H9 (cell line): ENCODE data around the gene CCDC40. TPM values are rescaled to one million over a fixed set of nuclear protein-coding genes. Genes with fewer than 3 reads are reported as not detected.

Source experiments
- DNase-seq: peaks from one replicate; pipeline ENCODE4 v3.0.0-alpha.2; 2017
- H2AFZ ChIP-seq: one replicate; pipeline ENCODE4 v1.6.1; 2013; ENCODE audit warnings: mild to moderate bottlenecking, low read length, control low read depth, moderate library complexity
- H2AK5ac ChIP-seq: 2 replicates; pipeline ENCODE4 v1.6.1; 2013; ENCODE audit warnings: low read length, control low read depth, mixed read lengths; ENCODE audit not compliant: insufficient read length
- H2BK120ac ChIP-seq: one replicate; pipeline ENCODE4 v1.6.1; 2013; ENCODE audit warnings: low read depth, mild to moderate bottlenecking, low read length, control low read depth, inconsistent platforms; ENCODE audit not compliant: poor library complexity, severe bottlenecking
- H2BK12ac ChIP-seq: 2 replicates; pipeline ENCODE4 v1.6.1; 2013; ENCODE audit warnings: low read length, control low read depth, mixed read lengths, low read depth; ENCODE audit not compliant: insufficient read length
- H2BK15ac ChIP-seq: 2 replicates; pipeline ENCODE4 v1.6.1; 2013; ENCODE audit warnings: low read depth, low read length, control low read depth
- H2BK20ac ChIP-seq: one replicate; pipeline ENCODE4 v1.6.1; 2013; ENCODE audit warnings: low read depth, mild to moderate bottlenecking, low read length, control low read depth, inconsistent platforms; ENCODE audit not compliant: poor library complexity, severe bottlenecking
- H2BK5ac ChIP-seq: 2 replicates; pipeline ENCODE4 v1.6.1; 2013; ENCODE audit warnings: low read length, control low read depth, mixed read lengths; ENCODE audit not compliant: insufficient read length
- H3K14ac ChIP-seq: 2 replicates; pipeline ENCODE4 v1.6.1; 2013; ENCODE audit warnings: low read length, control low read depth; ENCODE audit not compliant: insufficient read depth
- H3K18ac ChIP-seq: 2 replicates; pipeline ENCODE4 v1.6.1; 2013; ENCODE audit warnings: low read depth, mild to moderate bottlenecking, mixed read lengths, low read length, control low read depth; ENCODE audit not compliant: insufficient read length
- H3K23ac ChIP-seq: 2 replicates; pipeline ENCODE4 v1.6.1; 2013; ENCODE audit warnings: low read length, control low read depth, mixed read lengths, low read depth; ENCODE audit not compliant: insufficient read length
- H3K23me2 ChIP-seq: 2 replicates; pipeline ENCODE4 v1.6.1; 2013; ENCODE audit warnings: low read depth, mild to moderate bottlenecking, mixed read lengths, low read length, control low read depth; ENCODE audit not compliant: insufficient read length, poor library complexity, severe bottlenecking
- H3K27ac ChIP-seq: 2 replicates; pipeline ENCODE4 v1.5.1; 2013; ENCODE audit warnings: low read length, control low read depth, mixed read lengths, low read depth; ENCODE audit not compliant: insufficient read length
- H3K27me3 ChIP-seq: 2 replicates; pipeline ENCODE4 v1.6.1; 2013; ENCODE audit warnings: low read length, control low read depth, inconsistent platforms; ENCODE audit not compliant: insufficient read depth
- H3K4ac ChIP-seq: 2 replicates; pipeline ENCODE4 v1.6.1; 2013; ENCODE audit warnings: low read depth, mild to moderate bottlenecking, control low read depth, inconsistent platforms, low read length, moderate library complexity
- H3K4me1 ChIP-seq: 2 replicates; pipeline ENCODE4 v1.6.1; 2013; ENCODE audit warnings: low read length, control low read depth, inconsistent platforms; ENCODE audit not compliant: insufficient read depth
- H3K4me2 ChIP-seq: 2 replicates; pipeline ENCODE4 v1.6.1; 2013; ENCODE audit warnings: low read length, control low read depth, mixed read lengths; ENCODE audit not compliant: insufficient read length, insufficient read depth
- H3K56ac ChIP-seq: 2 replicates; pipeline ENCODE4 v1.6.1; 2013; ENCODE audit warnings: low read depth, mild to moderate bottlenecking, mixed read lengths, low read length, control low read depth; ENCODE audit not compliant: insufficient read length
- H3K79me1 ChIP-seq: 2 replicates; pipeline ENCODE4 v1.6.1; 2013; ENCODE audit warnings: low read depth, mild to moderate bottlenecking, moderate library complexity, low read length, control low read depth, inconsistent platforms; ENCODE audit not compliant: insufficient read depth, poor library complexity, severe bottlenecking
- H3K79me2 ChIP-seq: 2 replicates; pipeline ENCODE4 v1.6.1; 2013; ENCODE audit warnings: low read length, control low read depth, inconsistent platforms; ENCODE audit not compliant: insufficient read depth
- H3K9ac ChIP-seq: 2 replicates; pipeline ENCODE4 v1.6.1; 2013; ENCODE audit warnings: low read length, control low read depth, mixed read lengths; ENCODE audit not compliant: insufficient read length; ENCODE audit errors: extremely low read depth
- H3K9me3 ChIP-seq: one replicate; pipeline ENCODE4 v1.6.1; 2013; ENCODE audit warnings: low read depth, low read length, inconsistent platforms; ENCODE audit not compliant: control insufficient read depth
- H3T11ph ChIP-seq: one replicate; pipeline ENCODE4 v1.6.1; 2013; ENCODE audit warnings: mild to moderate bottlenecking, low read length, control low read depth, inconsistent platforms
- H4K20me1 ChIP-seq: one replicate; pipeline ENCODE4 v1.6.1; 2013; ENCODE audit not compliant: control insufficient read depth, insufficient read length, insufficient read depth
- H4K5ac ChIP-seq: 2 replicates; pipeline ENCODE4 v1.6.1; 2013; ENCODE audit warnings: low read depth, mild to moderate bottlenecking, mixed read lengths, low read length, control low read depth; ENCODE audit not compliant: insufficient read length
- H4K8ac ChIP-seq: replicated peaks from 2 replicates; pipeline ENCODE4 v1.6.1; 2013; ENCODE audit warnings: low read length, control low read depth, mixed read lengths, low read depth; ENCODE audit not compliant: insufficient read length
- H4K91ac ChIP-seq: 2 replicates; pipeline ENCODE4 v1.6.1; 2013; ENCODE audit warnings: low read depth, mild to moderate bottlenecking, moderate library complexity, mixed read lengths, low read length, control low read depth; ENCODE audit not compliant: insufficient read length
- H3K27ac Mint-ChIP-seq, 3 experiments: 2 replicates in 2 of 3; 3 replicates in 1 of 3; pipeline ENCODE4 v1.8.0; 2020 to 2021; ENCODE audit warnings: mixed read lengths in 3 of 3, mild to moderate bottlenecking in 1 of 3, moderate library complexity in 1 of 3
- H3K27me3 Mint-ChIP-seq: 2 replicates; pipeline ENCODE4 v1.8.0; 2021; ENCODE audit warnings: low read depth, mild to moderate bottlenecking, moderate library complexity, mixed read lengths
- H3K36me3 Mint-ChIP-seq, 3 experiments: 2 replicates in 2 of 3; 3 replicates in 1 of 3; pipeline ENCODE4 v1.8.0; 2020 to 2021; ENCODE audit warnings: low read depth in 3 of 3, mixed read lengths in 3 of 3; ENCODE audit not compliant: insufficient read depth in 1 of 3
- H3K4me1 Mint-ChIP-seq, 2 experiments: 2 replicates each; pipeline ENCODE4 v1.8.0; 2020; ENCODE audit warnings: mixed read lengths in 2 of 2
- H3K4me3 Mint-ChIP-seq, 2 experiments: 2 replicates in 1 of 2; 3 replicates in 1 of 2; pipeline ENCODE4 v1.8.0; 2020 to 2021; ENCODE audit warnings: mild to moderate bottlenecking in 2 of 2, mixed read lengths in 2 of 2, moderate library complexity in 1 of 2
- H3K9me3 Mint-ChIP-seq, 2 experiments: 2 replicates in 1 of 2; 3 replicates in 1 of 2; pipeline ENCODE4 v1.8.0; 2020; ENCODE audit warnings: mild to moderate bottlenecking in 2 of 2, mixed read lengths in 2 of 2, moderate library complexity in 1 of 2
- WGBS: extraction: QIAGEN DNeasy Blood & Tissue Kit; methylation state at CpG from one replicate; pipeline ENCODE4 v1.1.7; 2013; ENCODE audit warnings: missing lambda C conversion rate, low lambda C conversion rate, mixed read lengths; ENCODE audit not compliant: insufficient read length; ENCODE audit errors: extremely low coverage; 5-methylcytosine and 5-hydroxymethylcytosine counted together
- total RNA-seq: library from RNA; stranded (reverse); gene quantifications from 2 replicates; pipeline ENCODE4 v1.2.1, GENCODE V29; 2021
- TF ChIP-seq, protein P1 (sequence below): fragments of 200-600 bp; sonication (generic); conservative IDR thresholded peaks from 3 replicates; pipeline ENCODE4 v1.8.0; 2021; ENCODE audit warnings: antibody characterized with exemption, mild to moderate bottlenecking

The CCDC40 gene
- total RNA-seq, 1 experiment from 2014 or later: 8.9 TPM

DNA sequence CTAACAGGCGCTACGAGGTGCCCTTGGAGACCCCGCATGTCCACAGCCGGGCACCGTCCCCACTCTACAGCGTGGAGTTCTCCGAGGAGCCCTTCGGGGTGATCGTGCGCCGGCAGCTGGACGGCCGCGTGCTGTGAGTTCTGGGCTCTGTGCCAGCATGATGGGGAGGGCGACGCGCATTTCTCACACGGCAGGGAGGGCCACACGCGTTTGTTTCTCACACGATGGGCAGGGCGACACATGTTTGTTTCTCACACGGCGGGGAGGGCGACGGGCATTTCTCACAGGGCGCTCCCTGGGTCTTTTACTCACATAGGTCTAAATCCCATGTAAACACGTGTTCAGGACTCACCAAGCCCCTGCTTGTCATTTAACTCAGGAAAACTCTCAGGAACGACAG is 69.3 kb downstream of the CCDC40 start:
- Histone ChIP-seq H3K9me3 (no peaks in the 10 kb centered on the region), H2BK15ac (no peak overlapping the region), H3K4me1 (peaks cover 5% of the 10 kb centered on the region; the same call in 1 of the 2 replicates), H3K23ac (no peak overlapping the region), H2BK20ac (no peak overlapping the region), H3K27ac (no peak overlapping the region), H2BK120ac (no peak overlapping the region), H3K56ac (no peak overlapping the region), H3K4ac (no peak overlapping the region), H2BK5ac (no peak overlapping the region), H3K9ac (no peak overlapping the region), H3K79me2 (no peaks in the 10 kb centered on the region), H2BK12ac (no peak overlapping the region), H3K14ac (no peak overlapping the region), H3K18ac (no peak overlapping the region), H2AFZ (no peak overlapping the region), H4K20me1 (no peaks in the 10 kb centered on the region), H4K8ac (no peak overlapping the region), H2AK5ac (no peak overlapping the region), H3K4me2 (no peak overlapping the region), H4K91ac (no peak overlapping the region), H3K79me1 (no peaks in the 10 kb centered on the region), H4K5ac (no peak overlapping the region), H3K23me2 (peaks cover 8% of the 10 kb centered on the region), H3T11ph (no peak overlapping the region), H3K27me3 (no peaks in the 10 kb centered on the region; the same call in 1 of the 2 replicates)
- no CpG with 5 or more reads among the region's 29 CpGs for WGBS
- Mint-ChIP-seq H3K36me3 (peaks cover 0 to 7% (median 0%) of the 10 kb centered on the region in 3 experiments; a peak in 3 of 7 replicates), H3K4me1 (peaks cover 18 to 29% of the 10 kb centered on the region in 2 experiments), H3K27ac (peak overlapping the region in 2 of 3 experiments; percentile 19 to 80; a peak in 2 of 7 replicates), H3K27me3 (peaks cover 2% of the 10 kb centered on the region), H3K4me3 (no peak overlapping the region), H3K9me3 (no peaks in the 10 kb centered on the region)
- no peak for DNase-seq
- TF ChIP-seq, protein P1, sequence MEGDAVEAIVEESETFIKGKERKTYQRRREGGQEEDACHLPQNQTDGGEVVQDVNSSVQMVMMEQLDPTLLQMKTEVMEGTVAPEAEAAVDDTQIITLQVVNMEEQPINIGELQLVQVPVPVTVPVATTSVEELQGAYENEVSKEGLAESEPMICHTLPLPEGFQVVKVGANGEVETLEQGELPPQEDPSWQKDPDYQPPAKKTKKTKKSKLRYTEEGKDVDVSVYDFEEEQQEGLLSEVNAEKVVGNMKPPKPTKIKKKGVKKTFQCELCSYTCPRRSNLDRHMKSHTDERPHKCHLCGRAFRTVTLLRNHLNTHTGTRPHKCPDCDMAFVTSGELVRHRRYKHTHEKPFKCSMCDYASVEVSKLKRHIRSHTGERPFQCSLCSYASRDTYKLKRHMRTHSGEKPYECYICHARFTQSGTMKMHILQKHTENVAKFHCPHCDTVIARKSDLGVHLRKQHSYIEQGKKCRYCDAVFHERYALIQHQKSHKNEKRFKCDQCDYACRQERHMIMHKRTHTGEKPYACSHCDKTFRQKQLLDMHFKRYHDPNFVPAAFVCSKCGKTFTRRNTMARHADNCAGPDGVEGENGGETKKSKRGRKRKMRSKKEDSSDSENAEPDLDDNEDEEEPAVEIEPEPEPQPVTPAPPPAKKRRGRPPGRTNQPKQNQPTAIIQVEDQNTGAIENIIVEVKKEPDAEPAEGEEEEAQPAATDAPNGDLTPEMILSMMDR: no peak
